Testis (tissue), 3 donors: ENCODE results near the gene GAS2L2. TPM values are rescaled to one million over a fixed set of nuclear protein-coding genes. Genes with fewer than 3 reads are reported as not detected.
"Not testable (repeated sequence)": the region's sequence is repeated elsewhere in the genome, so short reads cannot be mapped to it uniquely, and the experiment has no call there.

ENCODE experiments used
- DNase-seq: peaks from one replicate; pipeline ENCODE4 v3.0.0-alpha.2; 2019
- H3K27ac ChIP-seq, 2 donors: fragments of 200-600 bp; sonication (generic); one replicate each; pipeline ENCODE4 v1.5.1; 2019
- H3K27me3 ChIP-seq: fragments of 200-600 bp; sonication (generic); one replicate; pipeline ENCODE4 v1.5.1; 2019
- H3K36me3 ChIP-seq: fragments of 200-600 bp; sonication (generic); one replicate; pipeline ENCODE4 v1.5.1; 2017; ENCODE audit warnings: low read depth; ENCODE audit errors: missing control alignments
- H3K4me1 ChIP-seq: fragments of 200-600 bp; sonication (generic); one replicate; pipeline ENCODE4 v1.5.1; 2019
- H3K4me3 ChIP-seq, 2 donors: fragments of 200-600 bp; sonication (generic); one replicate each; pipeline ENCODE4 v1.5.1; 2017 to 2019
- H3K9me3 ChIP-seq: fragments of 200-600 bp; sonication (generic); one replicate; pipeline ENCODE4 v1.5.1; 2017
- CTCF ChIP-seq, 3 experiments: fragments of 450-650 bp in 2 of 3; fragments of 200-600 bp in 1 of 3; sonication (generic) in 1 of 3; IDR thresholded peaks; one replicate each; pipeline ENCODE4 v1.5.1; 2016 to 2019; ENCODE audit warnings: antibody characterized with exemption in 3 of 3, mild to moderate bottlenecking in 2 of 3, moderate library complexity in 1 of 3
- POLR2A ChIP-seq: fragments of 450-650 bp; IDR thresholded peaks from one replicate; pipeline ENCODE4 v1.6.1; 2017; ENCODE audit warnings: antibody characterized with exemption, mild to moderate bottlenecking, moderate library complexity
- WGBS, 2 donors: methylation state at CpG; one replicate each; pipeline ENCODE4 v1.1.5; 2018; 5-methylcytosine and 5-hydroxymethylcytosine counted together
- intact Hi-C: fragments of 100-400 bp; cut with DNase I; formaldehyde crosslinking; loops from one replicate; pipeline ENCODE4 v1.15.1; 2023; ENCODE audit warnings: low total_unique reads
- polyA plus RNA-seq: library from polyadenylated mRNA; stranded (reverse); fragments of 350-450 nt; fragmentation: Illumina TruSeq; extraction: RNeasy Lipid Tissue Mini Kit (QIAGEN cat#74804); gene quantifications from one replicate; pipeline ENCODE4 v1.2.3, GENCODE V29; 2014; ENCODE audit warnings: low read depth, low replicate concordance; ENCODE audit not compliant: insufficient read depth
- total RNA-seq, 2 donors: library from RNA; depleted of rRNA; stranded (reverse); fragments of >200 nt; gene quantifications; one replicate each; pipeline ENCODE4 v1.2.3, GENCODE V29; 2016

GAS2L2 gene
- total and polyA plus RNA-seq, 3 donors from 2014 or later, result 0.31 to 0.71 (median 0.62) TPM

GRCh38 chr17:35709874-35710273, 43.2 kb downstream of the GAS2L2 start:
- intact Hi-C loops, result no loop called here
- H3K27ac ChIP-seq, result no peak overlapping the region
- WGBS, 2 donors, result 92 to 93% methylated on average over 3 of the region's 3 CpGs
- no peaks in the 10 kb centered on the region for H3K27me3 ChIP-seq
- H3K36me3 ChIP-seq, result no peaks in the 10 kb centered on the region
- no peak overlapping the region for H3K4me3 ChIP-seq
- TF ChIP-seq CTCF (IDR thresholded peaks at IDR 0.05) (no peak), POLR2A (no peak)
- H3K9me3 ChIP-seq, result no peaks in the 10 kb centered on the region
- peaks cover 7% of the 10 kb centered on the region for H3K4me1 ChIP-seq
- no peak for DNase-seq

- Histone ChIP-seq H3K9me3 (no peaks in the 10 kb centered on the region), H3K4me1 (peaks cover 7% of the 10 kb centered on the region), H3K27me3 (no peaks in the 10 kb centered on the region), H3K27ac (no peak overlapping the region), H3K36me3 (no peaks in the 10 kb centered on the region), H3K4me3 (no peak overlapping the region)
- DNase-seq, result no peak
- TF ChIP-seq CTCF (IDR thresholded peaks at IDR 0.05) (no peak), POLR2A (no peak)
- 67 to 78% methylated on average over 3 of the region's 3 CpGs for WGBS, 2 donors
- intact Hi-C loops, result no loop called here
Measured at GRCh38 chr17:35708951-35709350, 44.1 kb downstream of the GAS2L2 start.

- no peak for DNase-seq
- Histone ChIP-seq H3K9me3 (no peaks in the 10 kb centered on the region), H3K4me1 (peaks cover 3% of the 10 kb centered on the region), H3K27ac (no peak overlapping the region), H3K36me3 (no peaks in the 10 kb centered on the region), H3K27me3 (no peaks in the 10 kb centered on the region), H3K4me3 (no peak overlapping the region)
- TF ChIP-seq CTCF (IDR thresholded peaks at IDR 0.05) (no peak), POLR2A (no peak)
- 78 to 80% methylated on average over 3 of the region's 3 CpGs for WGBS, 2 donors
- intact Hi-C loops, result no loop called here
Measured at GRCh38 chr17:35708149-35708548, 44.9 kb downstream of the GAS2L2 start.

- H3K9me3 ChIP-seq, result no peaks in the 10 kb centered on the region
- H3K27me3 ChIP-seq, result no peaks in the 10 kb centered on the region
- H3K4me3 ChIP-seq, result no peak overlapping the region
- TF ChIP-seq POLR2A, result no peak
- no peak for TF ChIP-seq CTCF (IDR thresholded peaks at IDR 0.05)
- intact Hi-C loops, result no loop called here
- no peak overlapping the region for H3K27ac ChIP-seq
- WGBS, 2 donors, result 65 to 79% methylated on average over 5 of the region's 5 CpGs
- no peak for DNase-seq
- no peaks in the 10 kb centered on the region for H3K36me3 ChIP-seq
- H3K4me1 ChIP-seq, result no peaks in the 10 kb centered on the region
Measured at GRCh38 chr17:35705705-35706104, 47.3 kb downstream of the GAS2L2 start.

GRCh38 chr17:35705230-35705629, 47.8 kb downstream of the GAS2L2 start:
- no peak overlapping the region for H3K4me3 ChIP-seq
- WGBS, 2 donors, result 93 to 98% methylated on average over 1 of the region's 1 CpG
- H3K36me3 ChIP-seq, result no peaks in the 10 kb centered on the region
- no peaks in the 10 kb centered on the region for H3K9me3 ChIP-seq
- H3K4me1 ChIP-seq, result no peaks in the 10 kb centered on the region
- no peaks in the 10 kb centered on the region for H3K27me3 ChIP-seq
- no peak overlapping the region for H3K27ac ChIP-seq
- DNase-seq, result no peak
- TF ChIP-seq CTCF (IDR thresholded peaks at IDR 0.05) (no peak), POLR2A (no peak)
- intact Hi-C loops, result no loop called here

- H3K36me3 ChIP-seq, DNase-seq, H3K9me3 ChIP-seq, intact Hi-C loops, H3K27me3 ChIP-seq, H3K4me1 ChIP-seq, H3K4me3 ChIP-seq, H3K27ac ChIP-seq: not testable (repeated sequence)
- 86 to 96% methylated on average over 2 of the region's 2 CpGs for WGBS, 2 donors
Measured at GRCh38 chr17:35703308-35703707, 49.7 kb downstream of the GAS2L2 start.
